PFSK-1 (cell line): ENCODE results near the gene TM4SF5.

ENCODE experiments used
- FOXP2 ChIP-seq: optimal IDR thresholded peaks from 2 replicates; pipeline ENCODE3; 2011; ENCODE audit warnings: borderline replicate concordance, control low read depth, inconsistent platforms; ENCODE audit not compliant: insufficient read depth; ENCODE audit errors: extremely low read length, extremely low read depth
- POLR2AphosphoS5 ChIP-seq: IDR thresholded peaks from 2 replicates; pipeline ENCODE4 v1.6.1; 2012; ENCODE audit warnings: low read depth, mild to moderate bottlenecking, control low read depth, low read length, moderate library complexity
- REST ChIP-seq, 2 experiments: IDR thresholded peaks; 2 replicates each; pipeline versions ENCODE4 v1.6.1 to v1.8.0; 2011 to 2012; ENCODE audit warnings: low read depth in 2 of 2, low read length in 2 of 2, control low read depth in 1 of 2, inconsistent platforms in 1 of 2, mild to moderate bottlenecking in 1 of 2, moderate library complexity in 1 of 2; ENCODE audit not compliant: insufficient read depth in 1 of 2
- SIN3A ChIP-seq: IDR thresholded peaks from 2 replicates; pipeline ENCODE4 v1.6.1; 2012; ENCODE audit warnings: mild to moderate bottlenecking, low read length, moderate library complexity, borderline replicate concordance; ENCODE audit not compliant: insufficient read depth
- TAF1 ChIP-seq: IDR thresholded peaks from 2 replicates; pipeline ENCODE4 v1.6.1; 2012; ENCODE audit warnings: low read length, control low read depth, borderline replicate concordance; ENCODE audit not compliant: insufficient read depth

TM4SF5 gene

GRCh38 chr17:4786106-4786511, 14.4 kb downstream of the TM4SF5 start, which contains the start of gene VMO1:
TSS of gene VMO1 (minus strand) at chr17:4786364. CDS start at chr17:4786352, 12 bp downstream.
- TF ChIP-seq REST (IDR thresholded peaks at IDR 0.05; ENCODE audit: insufficient read depth in 1 of 2, low read depth in 2 of 2, low read length in 2 of 2): peak in 1 of 2 experiments; percentile 67; a peak in 1 of 4 replicates
- TF ChIP-seq TAF1: 0 out of 2 replicates have a peak, but pooled peaks have one; percentile 54
- peak; percentile 60; the same call in 1 of the 2 replicates for TF ChIP-seq POLR2AphosphoS5
- no peak for TF ChIP-seq SIN3A
- TF ChIP-seq FOXP2: peak; percentile 63

- TF ChIP-seq SIN3A (no peak), POLR2AphosphoS5 (no peak), FOXP2 (no peak), TAF1 (no peak), REST (IDR thresholded peaks at IDR 0.05; ENCODE audit: insufficient read depth in 1 of 2, low read depth in 2 of 2, low read length in 2 of 2) (no peak)
Observed at GRCh38 chr17:4786516-4786915, 14.8 kb downstream of the TM4SF5 start.

- no peak for TF ChIP-seq REST (IDR thresholded peaks at IDR 0.05; ENCODE audit: insufficient read depth in 1 of 2, low read depth in 2 of 2, low read length in 2 of 2)
- 0 out of 2 replicates have a peak, but pooled peaks have one; percentile 22 for TF ChIP-seq POLR2AphosphoS5
- TF ChIP-seq TAF1: 0 out of 2 replicates have a peak, but pooled peaks have one; percentile 31
Observed at GRCh38 chr17:4788159-4788806, 16.6 kb downstream of the TM4SF5 start.

- TF ChIP-seq POLR2AphosphoS5: no peak
- no peak for TF ChIP-seq SIN3A
- no peak for TF ChIP-seq FOXP2
- no peak for TF ChIP-seq TAF1
- TF ChIP-seq REST (IDR thresholded peaks at IDR 0.05; ENCODE audit: insufficient read depth in 1 of 2, low read depth in 2 of 2, low read length in 2 of 2): no peak
Observed at GRCh38 chr17:4788807-4789700, 17.4 kb downstream of the TM4SF5 start, which contains the start of gene GLTPD2. TSS of gene GLTPD2 (plus strand) at chr17:4788964. CDS start at chr17:4789012, 48 bp downstream.
